Body of pancreas (tissue), 4 donors: Measurements from ENCODE around the gene TM7SF3. TPM values are rescaled to one million over a fixed set of nuclear protein-coding genes. Genes with fewer than 3 reads are reported as not detected.

Experiments used
- ATAC-seq: fragments of 150-250 bp; one replicate; pipeline ENCODE4 v1.9.1; 2016
- DNase-seq, 4 donors: peaks; one replicate each; pipeline ENCODE4 v3.0.0-alpha.2; 2019
- H3K27ac ChIP-seq, 4 donors: fragments of 200-600 bp; sonication (generic); 1 replicate in 3 of 4; 2 replicates in 1 of 4; pipeline versions ENCODE4 v1.5.1 to v1.6.1; 2016 to 2019; ENCODE audit warnings: mild to moderate bottlenecking in 1 of 4, mixed read lengths in 1 of 4, moderate library complexity in 1 of 4
- H3K27me3 ChIP-seq, 2 donors: fragments of 200-600 bp; sonication (generic); one replicate each; pipeline ENCODE4 v1.6.0; 2016; ENCODE audit warnings: mild to moderate bottlenecking in 1 of 2
- H3K36me3 ChIP-seq, 2 donors: fragments of 200-600 bp; sonication (generic); replicated peaks in 1 of 2; 2 replicates each; pipeline ENCODE4 v1.5.1; 2016; ENCODE audit warnings: low read depth in 2 of 2; ENCODE audit not compliant: insufficient read depth in 1 of 2
- H3K4me1 ChIP-seq: fragments of 200-600 bp; sonication (generic); one replicate; pipeline ENCODE4 v1.6.0; 2016
- H3K4me3 ChIP-seq, 2 donors: fragments of 200-600 bp; sonication (generic); 1 replicate in 1 of 2; 2 replicates in 1 of 2; pipeline ENCODE4 v1.5.1; 2016 to 2019
- H3K9me3 ChIP-seq, 3 donors: fragments of 200-600 bp; sonication (generic); 1 replicate in 2 of 3; 2 replicates in 1 of 3; pipeline ENCODE4 v1.5.1; 2016
- POLR2A ChIP-seq, 3 donors: fragments of 450-650 bp; IDR thresholded peaks; one replicate each; pipeline ENCODE4 v1.6.1; 2016; ENCODE audit warnings: antibody characterized with exemption in 3 of 3, mild to moderate bottlenecking in 2 of 3
- WGBS, 2 donors: methylation state at CpG; one replicate each; pipeline ENCODE4 v1.1.5; 2017; 5-methylcytosine and 5-hydroxymethylcytosine counted together
- intact Hi-C: fragments of 100-400 bp; cut with DNase I; formaldehyde crosslinking; loops from one replicate; pipeline ENCODE4 v1.15.1; 2023
- total RNA-seq, 2 donors: library from RNA; depleted of rRNA; stranded (reverse); fragments of >200 nt; gene quantifications; one replicate each; pipeline ENCODE4 v1.1.0, GENCODE V29; 2016
- TF ChIP-seq, protein P1 (sequence below), 7 experiments: fragments of 450-650 bp in 4 of 7; fragments of 200-600 bp in 3 of 7; sonication (generic) in 3 of 7; IDR thresholded peaks; one replicate each; pipeline ENCODE4 v1.5.1; 2016 to 2019; ENCODE audit warnings: antibody characterized with exemption in 7 of 7

Gene TM7SF3, protein sequence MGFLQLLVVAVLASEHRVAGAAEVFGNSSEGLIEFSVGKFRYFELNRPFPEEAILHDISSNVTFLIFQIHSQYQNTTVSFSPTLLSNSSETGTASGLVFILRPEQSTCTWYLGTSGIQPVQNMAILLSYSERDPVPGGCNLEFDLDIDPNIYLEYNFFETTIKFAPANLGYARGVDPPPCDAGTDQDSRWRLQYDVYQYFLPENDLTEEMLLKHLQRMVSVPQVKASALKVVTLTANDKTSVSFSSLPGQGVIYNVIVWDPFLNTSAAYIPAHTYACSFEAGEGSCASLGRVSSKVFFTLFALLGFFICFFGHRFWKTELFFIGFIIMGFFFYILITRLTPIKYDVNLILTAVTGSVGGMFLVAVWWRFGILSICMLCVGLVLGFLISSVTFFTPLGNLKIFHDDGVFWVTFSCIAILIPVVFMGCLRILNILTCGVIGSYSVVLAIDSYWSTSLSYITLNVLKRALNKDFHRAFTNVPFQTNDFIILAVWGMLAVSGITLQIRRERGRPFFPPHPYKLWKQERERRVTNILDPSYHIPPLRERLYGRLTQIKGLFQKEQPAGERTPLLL
- 100 to 1,000 TPM in 1 of 2 donors, 10 to 100 TPM in 1; 55.0 to 113 TPM for total RNA-seq

DNA sequence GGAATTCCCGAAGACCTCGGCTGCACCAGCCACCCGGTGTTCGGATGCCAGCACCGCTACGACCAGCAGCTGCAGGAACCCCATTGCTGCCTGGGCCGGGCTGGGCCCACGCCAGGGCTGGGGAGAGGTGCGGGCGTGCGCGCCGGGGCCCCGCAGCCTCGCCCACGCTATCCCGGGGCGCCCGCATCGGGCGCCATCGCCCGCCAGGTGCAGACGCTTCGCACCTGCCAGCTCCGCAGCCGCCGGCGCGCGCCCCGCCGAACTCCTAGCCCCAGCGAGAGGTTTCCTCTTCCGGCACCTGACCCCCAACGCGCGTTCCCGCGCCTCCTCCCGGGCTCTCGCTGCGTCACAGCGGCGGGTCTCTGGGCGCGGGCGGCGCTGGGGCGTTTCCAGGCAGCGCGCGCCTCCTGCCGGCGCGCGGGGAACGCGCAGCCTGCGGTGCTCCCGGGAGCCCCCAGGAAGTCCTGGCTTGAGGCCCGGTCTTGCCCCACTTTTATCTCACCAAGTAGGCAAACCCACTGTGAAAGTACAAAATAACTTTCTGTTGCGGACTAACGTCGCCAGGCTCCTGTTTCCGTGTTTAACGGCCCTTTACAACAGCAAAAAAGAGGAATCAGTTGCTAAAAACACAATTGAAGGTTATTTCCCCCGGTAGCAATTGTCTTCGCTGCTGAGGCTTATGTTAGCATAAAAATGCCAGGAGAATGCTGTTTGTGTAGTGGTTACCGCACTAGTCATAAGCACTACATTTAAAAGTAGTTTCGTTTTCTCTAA lies at the start of gene TM7SF3:
Gene TM7SF3 (minus strand): TSS at position 300 of the 774 bp plus-strand sequence. CDS start 216 bp downstream, at position 84.
- Histone ChIP-seq H3K27me3 (no peaks in the 10 kb centered on the region), H3K4me1 (peaks cover 43% of the 10 kb centered on the region), H3K36me3 (no peaks in the 10 kb centered on the region), H3K27ac (peak within 1 kb of the TSS; percentile 92 to 98 (median 95)), H3K9me3 (no peaks in the 10 kb centered on the region), H3K4me3 (peak within 1 kb of the TSS; percentile 56 to 81)
- peak; percentile 81 for ATAC-seq
- DNase-seq, result peak; percentile 95 to 97 (median 96)
- WGBS, 2 donors, result 0 to 1% methylated on average over 28 to 71 of the region's 71 CpGs
- intact Hi-C loops, result loop anchor here (10.0 kb wide), 1 partner anchor 291 kb away; no protein-coding TSS in a partner anchor
- TF ChIP-seq, protein P1, sequence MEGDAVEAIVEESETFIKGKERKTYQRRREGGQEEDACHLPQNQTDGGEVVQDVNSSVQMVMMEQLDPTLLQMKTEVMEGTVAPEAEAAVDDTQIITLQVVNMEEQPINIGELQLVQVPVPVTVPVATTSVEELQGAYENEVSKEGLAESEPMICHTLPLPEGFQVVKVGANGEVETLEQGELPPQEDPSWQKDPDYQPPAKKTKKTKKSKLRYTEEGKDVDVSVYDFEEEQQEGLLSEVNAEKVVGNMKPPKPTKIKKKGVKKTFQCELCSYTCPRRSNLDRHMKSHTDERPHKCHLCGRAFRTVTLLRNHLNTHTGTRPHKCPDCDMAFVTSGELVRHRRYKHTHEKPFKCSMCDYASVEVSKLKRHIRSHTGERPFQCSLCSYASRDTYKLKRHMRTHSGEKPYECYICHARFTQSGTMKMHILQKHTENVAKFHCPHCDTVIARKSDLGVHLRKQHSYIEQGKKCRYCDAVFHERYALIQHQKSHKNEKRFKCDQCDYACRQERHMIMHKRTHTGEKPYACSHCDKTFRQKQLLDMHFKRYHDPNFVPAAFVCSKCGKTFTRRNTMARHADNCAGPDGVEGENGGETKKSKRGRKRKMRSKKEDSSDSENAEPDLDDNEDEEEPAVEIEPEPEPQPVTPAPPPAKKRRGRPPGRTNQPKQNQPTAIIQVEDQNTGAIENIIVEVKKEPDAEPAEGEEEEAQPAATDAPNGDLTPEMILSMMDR (IDR thresholded peaks at IDR 0.05), result peak; percentile 77 to 99 (median 98)
- peak; percentile 79 to 92 (median 80) for TF ChIP-seq POLR2A (IDR thresholded peaks at IDR 0.05)

DNA sequence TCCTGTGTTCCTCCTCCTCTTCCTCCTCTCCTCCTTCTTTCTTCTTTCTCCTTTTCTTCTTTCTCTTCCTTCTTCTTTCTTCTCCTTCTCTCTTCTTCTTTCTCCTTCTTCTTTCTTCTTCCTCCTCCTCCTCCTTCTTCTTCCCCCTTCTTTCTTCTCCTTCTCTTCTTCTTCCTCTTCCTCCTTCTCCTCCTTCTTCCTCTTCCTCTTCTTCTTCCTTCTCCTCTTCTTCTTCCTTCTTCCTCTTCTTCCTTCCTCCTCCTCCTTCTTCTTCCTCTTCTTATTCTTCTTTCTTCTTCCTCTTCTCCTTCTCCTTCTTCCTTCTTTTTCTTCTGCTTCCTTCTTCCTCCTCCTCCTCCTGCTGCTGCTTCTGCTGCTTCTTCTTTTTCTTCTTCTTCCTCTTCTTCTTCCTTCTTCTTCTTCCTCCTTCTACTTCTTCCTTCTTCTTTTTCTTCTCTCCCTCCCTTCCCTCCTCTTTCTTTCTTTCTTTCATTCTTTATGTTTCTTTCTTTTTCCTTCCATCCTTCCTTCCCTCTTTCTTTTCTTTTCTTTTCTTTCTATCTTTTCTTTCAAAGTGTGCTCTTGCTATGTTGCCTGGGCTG lies 49.2 kb upstream of the TM7SF3 start:
- H3K27me3 ChIP-seq, result no peaks in the 10 kb centered on the region
- intact Hi-C loops, result no loop called here
- H3K36me3 ChIP-seq, result no peaks in the 10 kb centered on the region
- H3K27ac ChIP-seq, result no peak overlapping the region
- no peak for TF ChIP-seq POLR2A (IDR thresholded peaks at IDR 0.05)
- TF ChIP-seq, protein P1 (IDR thresholded peaks at IDR 0.05), result no peak
- no peaks in the 10 kb centered on the region for H3K9me3 ChIP-seq
- no peak overlapping the region for H3K4me3 ChIP-seq
- DNase-seq (no peak), ATAC-seq (no peak)
- no peaks in the 10 kb centered on the region for H3K4me1 ChIP-seq

DNA sequence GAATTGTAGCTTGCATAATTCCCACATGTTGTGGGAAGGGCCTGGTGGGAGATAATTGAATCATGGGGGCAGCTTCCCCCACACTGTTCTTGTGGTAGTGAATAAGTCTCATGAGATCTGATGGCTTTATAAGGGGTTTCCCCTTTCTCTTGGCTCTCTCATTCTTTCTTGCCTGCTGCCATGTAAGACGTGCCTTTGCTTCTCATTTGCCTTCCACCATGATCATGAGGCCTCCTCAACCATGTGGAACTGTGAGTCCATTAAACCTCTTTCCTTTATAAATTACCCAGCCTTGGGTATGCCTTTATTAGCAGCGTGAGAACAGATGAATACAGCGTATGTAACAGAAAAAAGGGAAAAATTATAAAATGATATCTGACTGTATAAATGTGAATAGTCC lies 47.1 kb upstream of the TM7SF3 start:
- Histone ChIP-seq H3K4me3 (no peak overlapping the region), H3K4me1 (no peaks in the 10 kb centered on the region), H3K9me3 (no peaks in the 10 kb centered on the region), H3K27me3 (no peaks in the 10 kb centered on the region), H3K36me3 (no peaks in the 10 kb centered on the region), H3K27ac (no peak overlapping the region)
- ATAC-seq (no peak), DNase-seq (no peak)
- intact Hi-C loops, result no loop called here
- no peak for TF ChIP-seq POLR2A (IDR thresholded peaks at IDR 0.05)
- TF ChIP-seq, protein P1 (IDR thresholded peaks at IDR 0.05), result no peak
- 84 to 87% methylated on average over 3 of the region's 3 CpGs for WGBS, 2 donors

DNA sequence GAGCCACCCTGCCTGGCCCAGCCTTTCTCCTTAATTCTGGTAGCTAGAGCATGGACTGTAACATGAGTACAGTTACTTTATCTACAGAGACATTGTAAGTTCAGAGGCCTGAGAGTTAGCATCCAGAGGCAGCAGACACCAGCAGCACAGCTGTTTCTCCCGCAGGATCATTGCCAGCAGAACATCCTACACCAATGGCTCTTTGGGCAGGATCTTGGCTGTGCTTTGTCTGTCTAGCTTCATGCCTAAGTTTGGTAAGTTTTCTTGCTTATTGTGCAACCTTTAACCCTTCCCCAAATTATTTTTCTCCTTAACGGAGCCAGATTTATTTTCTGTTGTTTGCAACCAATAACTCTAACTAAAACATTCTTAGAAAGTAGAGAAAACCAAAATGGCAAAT lies 46.6 kb upstream of the TM7SF3 start:
- intact Hi-C loops, result no loop called here
- Histone ChIP-seq H3K9me3 (no peaks in the 10 kb centered on the region), H3K4me3 (no peak overlapping the region), H3K27me3 (no peaks in the 10 kb centered on the region), H3K27ac (no peak overlapping the region), H3K36me3 (no peaks in the 10 kb centered on the region), H3K4me1 (no peaks in the 10 kb centered on the region)
- WGBS, 2 donors, result 85 to 86% methylated on average over 2 of the region's 2 CpGs
- DNase-seq (no peak), ATAC-seq (no peak)
- TF ChIP-seq, protein P1 (IDR thresholded peaks at IDR 0.05), result no peak
- TF ChIP-seq POLR2A (IDR thresholded peaks at IDR 0.05), result no peak
